ENCODE measurements around the gene SPATA6.
"Not testable (repeated sequence)": the region's sequence is repeated elsewhere in the genome, so short reads cannot be mapped to it uniquely, and the experiment has no call there.

SPATA6 gene

DNA sequence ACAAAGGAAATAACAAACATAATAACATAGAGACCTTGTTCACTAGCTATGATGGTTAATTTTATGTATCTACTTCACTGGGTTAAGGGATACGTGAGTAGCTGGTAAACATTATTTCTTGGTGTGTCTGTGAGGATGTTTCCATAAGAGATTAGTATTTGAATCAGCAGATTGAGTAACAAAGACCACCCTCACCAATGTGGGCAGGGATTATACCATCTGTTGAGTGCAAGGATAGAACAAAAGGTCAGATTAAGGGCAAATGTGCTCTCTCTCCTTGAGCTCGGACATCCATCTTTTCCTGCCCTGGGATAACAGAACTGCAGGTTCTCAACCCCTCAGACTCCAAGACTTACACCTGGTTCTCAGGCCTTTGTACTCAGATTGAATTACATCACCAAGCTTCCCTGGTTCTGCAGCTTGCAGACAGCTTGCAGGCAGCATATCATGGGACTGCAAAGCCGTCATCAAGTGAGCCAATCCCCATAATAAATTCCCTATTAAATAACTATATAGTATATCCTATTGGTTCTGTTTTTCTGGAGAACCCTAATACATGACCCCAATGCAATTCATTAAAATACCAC, 9.2 kb downstream of the SPATA6 start:
- no peak for DNase-seq (ENCODE audit: low read depth in 2 of 2, low spot score in 1 of 2)

DNA sequence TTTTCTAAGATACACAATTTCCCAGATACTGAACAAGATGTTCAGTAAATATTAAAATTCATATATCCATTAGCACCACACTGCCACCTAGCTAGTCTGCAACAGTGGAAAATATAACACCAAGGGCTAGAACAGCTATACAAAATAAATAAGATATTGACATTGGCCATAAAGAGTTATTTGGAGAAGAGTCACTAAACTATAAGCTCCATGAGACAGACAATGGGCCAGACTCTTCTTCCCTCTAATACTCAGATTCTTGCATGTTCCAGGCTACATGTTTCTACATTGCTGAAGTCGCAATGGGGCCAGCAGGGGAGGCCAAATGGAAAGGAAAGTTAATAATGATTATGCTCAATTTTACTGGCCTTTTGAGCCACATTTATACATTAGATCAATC, 21.5 kb downstream of the SPATA6 start:
- DNase-seq (ENCODE audit: low read depth in 2 of 2, low spot score in 1 of 2): no peak

DNA sequence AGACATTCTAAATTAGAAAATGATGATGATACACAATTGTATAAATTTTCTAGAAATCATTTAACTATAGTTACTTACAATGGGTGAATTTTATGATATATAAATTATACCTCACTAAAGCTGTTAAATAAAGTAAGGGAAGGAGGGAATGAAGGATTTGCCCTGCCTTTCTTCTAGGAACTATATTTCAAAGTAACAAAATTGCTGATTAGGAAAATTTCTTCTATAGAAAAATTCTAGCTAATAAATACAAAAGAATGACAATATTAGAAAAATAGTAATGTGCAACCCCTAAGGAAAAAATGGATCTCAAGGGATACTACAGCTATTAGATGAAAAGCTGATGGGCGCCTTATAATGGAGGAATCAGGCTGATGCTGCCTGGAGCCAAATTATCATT, 23.1 kb downstream of the SPATA6 start:
- no peak for DNase-seq (ENCODE audit: low read depth in 2 of 2, low spot score in 1 of 2)

DNA sequence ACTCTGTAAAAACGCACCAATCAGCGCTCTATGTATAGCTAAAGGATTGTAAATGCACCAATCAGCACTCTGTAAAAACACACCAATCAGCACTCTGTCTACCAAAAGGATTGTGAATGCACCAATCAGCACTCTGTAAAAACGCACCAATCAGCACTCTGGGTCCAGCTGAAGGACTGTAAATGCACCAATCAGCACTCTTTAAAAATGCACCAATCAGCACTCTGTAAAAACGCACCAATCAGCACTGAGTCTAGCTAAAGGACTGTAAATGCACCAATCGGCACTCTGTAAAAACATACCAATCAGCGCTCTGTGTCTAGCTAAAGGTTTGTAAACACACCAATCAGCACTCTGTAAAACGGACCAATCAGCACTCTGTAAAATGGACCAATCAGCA, 27.8 kb downstream of the SPATA6 start:
- not testable (repeated sequence) for DNase-seq (ENCODE audit: low read depth in 2 of 2, low spot score in 1 of 2)

DNA sequence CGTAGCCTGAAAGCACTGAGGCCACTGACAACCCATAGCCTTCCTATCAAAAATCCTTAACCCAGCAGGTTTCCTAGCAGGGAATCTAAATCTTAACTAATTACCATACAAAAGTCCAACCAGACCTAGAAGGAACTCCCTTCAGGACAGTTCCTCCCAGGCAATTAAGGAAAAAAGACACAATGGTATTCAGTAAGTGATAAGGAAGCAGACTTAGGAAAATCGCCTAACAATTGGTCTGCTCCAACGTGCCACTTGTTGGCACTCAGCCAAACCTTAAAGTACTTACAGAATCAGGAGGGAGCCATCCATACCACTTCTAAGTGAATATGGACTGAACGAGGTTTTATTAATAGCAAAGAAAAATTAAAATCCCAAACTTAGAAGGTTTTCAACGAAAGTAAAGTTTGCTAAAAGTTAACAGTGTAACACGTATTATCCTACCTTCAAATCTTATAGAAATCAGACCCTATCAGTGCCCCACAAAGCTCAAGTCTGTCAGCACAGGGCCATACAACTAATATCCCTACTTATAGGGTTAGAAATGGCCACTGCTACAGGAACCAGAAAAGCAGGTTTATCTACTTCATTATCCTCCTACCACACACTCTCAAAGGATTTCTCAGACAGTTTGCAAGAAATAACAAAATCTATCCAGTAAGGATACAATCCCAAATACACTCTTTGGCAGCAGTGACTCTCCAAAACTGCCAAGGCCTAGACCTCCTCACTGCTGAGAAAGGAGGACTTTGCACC, 29.0 kb downstream of the SPATA6 start:
- DNase-seq (ENCODE audit: low read depth in 2 of 2, low spot score in 1 of 2): no peak

DNA sequence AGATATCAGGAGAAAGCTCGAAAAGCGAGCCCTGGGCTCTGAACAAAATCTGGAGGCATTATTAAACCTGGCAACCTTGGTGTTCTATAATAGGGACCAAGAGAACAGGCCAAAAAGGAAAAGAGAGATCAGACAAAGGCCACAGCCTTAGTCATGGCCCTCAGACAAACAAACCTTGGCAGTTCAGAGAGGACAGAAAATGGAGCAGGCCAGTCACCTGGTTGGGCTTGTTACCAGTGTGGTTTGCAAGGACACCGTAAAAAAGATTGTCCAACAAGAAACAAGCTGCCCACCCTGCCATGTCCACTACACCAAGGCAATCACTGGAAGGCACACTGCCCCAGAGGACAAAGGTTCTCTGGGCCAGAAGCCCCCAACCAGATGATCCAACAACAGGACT, 31.2 kb downstream of the SPATA6 start:
- DNase-seq (ENCODE audit: low read depth in 2 of 2, low spot score in 1 of 2): not testable (repeated sequence)

- DNase-seq (ENCODE audit: low read depth in 2 of 2, low spot score in 1 of 2): no peak
Observed at GRCh38 chr1:48439380-48439779, 32.6 kb downstream of the SPATA6 start.

DNA sequence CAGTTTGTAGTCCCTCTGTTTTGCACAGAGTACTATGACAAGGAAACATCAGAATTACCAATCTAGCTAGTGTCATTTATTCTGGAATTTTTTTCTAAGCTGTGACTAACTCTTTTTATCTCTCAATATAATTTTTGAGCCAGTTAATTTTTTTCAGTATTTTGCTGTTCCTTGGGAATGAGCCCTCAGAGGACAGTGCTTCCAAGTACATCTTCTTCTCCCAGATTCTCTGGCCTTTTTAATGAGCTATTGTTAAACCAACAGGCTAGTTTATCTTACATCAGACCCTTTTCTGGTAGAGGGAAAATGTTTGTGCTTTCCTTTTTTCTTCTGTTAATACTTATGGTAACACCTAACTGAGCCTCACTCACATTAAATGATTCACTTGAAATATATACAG, 34.6 kb downstream of the SPATA6 start:
- not testable (repeated sequence) for DNase-seq (ENCODE audit: low read depth in 2 of 2, low spot score in 1 of 2)

DNA sequence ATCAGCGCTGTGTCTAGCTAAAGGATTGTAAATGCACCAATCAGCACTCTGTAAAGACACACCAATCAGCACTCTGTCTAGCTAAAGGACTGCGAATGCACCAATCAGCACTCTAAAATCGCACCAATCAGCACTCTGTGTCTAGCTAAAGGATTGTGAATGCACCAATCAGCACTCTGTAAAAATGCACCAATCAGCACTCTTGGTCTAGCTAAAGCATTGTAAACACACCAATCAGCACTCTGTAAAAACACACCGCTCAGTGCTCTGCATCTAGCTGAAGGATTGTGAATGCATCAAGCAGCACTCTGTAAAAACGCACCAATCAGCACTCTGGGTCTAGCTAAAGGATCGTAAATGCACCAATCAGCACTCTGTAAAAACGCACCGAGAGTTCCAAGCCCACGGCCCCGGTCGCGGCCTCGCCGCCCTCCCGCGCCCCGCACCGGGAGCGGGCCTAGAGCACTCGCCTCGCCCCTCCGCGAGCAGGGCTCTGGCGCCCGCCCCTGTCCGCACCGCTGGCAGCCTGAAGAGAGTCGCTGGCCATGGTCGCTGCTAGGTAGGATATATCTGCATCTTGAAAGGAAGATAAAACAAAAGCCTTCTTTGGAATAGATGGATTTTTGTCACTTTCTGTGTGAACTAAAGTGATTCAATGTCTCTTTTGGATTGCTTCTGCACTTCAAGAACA, 36.5 kb downstream of the SPATA6 start:
- not testable (repeated sequence) for DNase-seq (ENCODE audit: low read depth in 2 of 2, low spot score in 1 of 2)

DNA sequence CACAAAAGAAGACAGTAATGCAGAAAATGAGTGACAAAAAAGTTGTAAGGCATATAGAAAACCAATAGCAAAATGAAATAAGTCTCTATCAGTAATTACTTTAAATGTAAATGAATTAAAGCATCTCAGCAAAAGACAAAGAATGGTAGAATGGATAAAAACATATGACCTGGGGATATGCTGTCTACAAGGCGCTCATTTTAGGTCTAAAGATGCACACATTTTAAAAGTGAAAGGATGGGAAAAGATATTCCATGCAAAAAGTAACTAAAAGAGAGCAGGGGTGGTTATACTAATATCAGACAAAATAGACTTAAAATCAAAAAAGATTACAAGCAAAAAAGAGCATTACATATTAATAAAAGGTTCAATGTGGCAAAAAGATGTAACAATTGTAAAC, 41.2 kb downstream of the SPATA6 start:
- no peak for DNase-seq (ENCODE audit: low read depth in 2 of 2, low spot score in 1 of 2)

GRCh38 chr1:48422009-48422408, 50.0 kb downstream of the SPATA6 start:
- DNase-seq (ENCODE audit: low read depth in 2 of 2, low spot score in 1 of 2): no peak

DNA sequence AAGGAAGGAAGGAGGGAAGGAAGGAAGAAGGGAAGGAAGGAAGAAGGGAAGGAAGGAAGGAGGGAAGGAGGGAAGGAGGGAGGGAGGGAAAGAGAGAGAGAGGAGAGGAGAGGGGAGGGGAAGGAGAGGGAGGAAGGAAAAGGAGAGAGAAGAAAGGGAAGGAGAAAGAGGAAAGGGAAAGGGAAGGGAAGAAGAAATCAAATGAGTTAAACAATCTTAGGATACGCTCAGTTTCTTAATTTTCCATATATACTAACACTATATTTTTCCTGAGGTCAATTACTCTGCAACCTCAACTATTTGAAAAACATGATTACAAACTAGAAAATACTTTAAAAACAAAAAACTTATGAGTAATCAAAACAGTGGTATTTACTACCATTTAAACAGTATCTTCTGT, 53.3 kb downstream of the SPATA6 start:
- DNase-seq (ENCODE audit: low read depth in 2 of 2, low spot score in 1 of 2): no peak

DNA sequence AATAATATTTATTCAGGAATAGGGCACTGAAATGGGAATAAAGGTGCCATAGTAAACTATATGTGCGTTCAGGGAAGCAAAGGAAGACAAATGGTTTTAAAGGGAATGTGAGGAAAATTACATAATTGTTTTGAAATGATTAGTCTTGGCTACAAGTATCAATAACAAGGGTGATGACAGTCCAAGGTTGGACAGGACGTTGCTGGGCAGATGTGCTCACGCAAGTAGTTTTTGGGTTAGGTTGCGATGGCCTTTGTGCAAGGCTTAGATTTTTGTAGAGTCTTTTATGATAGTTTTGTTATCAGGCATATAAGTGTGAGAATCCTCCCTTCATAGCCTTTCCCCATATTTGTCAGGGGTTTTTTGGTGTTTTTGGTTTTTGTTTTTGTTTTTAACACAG, 57.0 kb downstream of the SPATA6 start:
- DNase-seq (ENCODE audit: low read depth in 2 of 2, low spot score in 1 of 2): no peak

DNA sequence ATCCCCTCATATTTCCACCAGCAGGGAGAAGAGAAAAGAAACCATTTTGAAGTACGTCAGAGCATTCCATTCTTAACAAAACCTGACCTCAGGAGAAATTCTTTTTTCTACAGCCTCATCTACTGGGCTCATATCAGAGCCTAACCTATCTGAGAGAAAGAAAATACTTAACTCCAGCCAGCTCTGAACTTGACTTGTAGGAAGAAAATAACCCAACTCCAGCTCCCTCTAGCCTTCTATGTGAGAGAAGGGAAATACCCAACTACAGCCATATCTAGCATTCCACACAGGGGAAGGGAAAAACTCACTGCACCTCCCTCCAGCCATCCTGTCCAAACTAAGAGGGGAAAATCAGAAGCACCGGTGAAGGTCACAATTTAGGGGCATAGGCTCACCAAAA, 57.7 kb downstream of the SPATA6 start:
- DNase-seq (ENCODE audit: low read depth in 2 of 2, low spot score in 1 of 2): no peak

GRCh38 chr1:48405940-48406339, 66.1 kb downstream of the SPATA6 start:
- DNase-seq (ENCODE audit: low read depth in 2 of 2, low spot score in 1 of 2): no peak

GRCh38 chr1:48405400-48405799, 66.6 kb downstream of the SPATA6 start:
- no peak for DNase-seq (ENCODE audit: low read depth in 2 of 2, low spot score in 1 of 2)

DNA sequence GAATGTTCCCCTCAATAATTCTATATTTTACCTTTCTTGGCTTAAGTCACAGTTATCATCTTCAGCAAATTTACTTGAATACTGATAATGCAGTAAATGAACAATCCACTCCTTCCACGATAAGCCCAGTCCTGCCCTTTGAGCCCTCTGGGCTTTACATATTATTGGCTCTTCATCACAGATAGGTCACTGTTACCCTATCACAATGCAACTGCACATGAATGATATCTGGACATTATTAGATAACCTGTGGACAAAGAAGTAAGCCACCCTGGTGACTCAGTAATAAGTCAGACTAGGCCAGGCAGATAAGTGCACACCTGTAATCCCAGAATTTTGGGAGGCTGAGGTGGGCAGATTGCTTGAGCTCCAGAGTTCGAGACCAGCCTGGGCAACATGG, 69.4 kb downstream of the SPATA6 start:
- DNase-seq (ENCODE audit: low read depth in 2 of 2, low spot score in 1 of 2): no peak

- DNase-seq (ENCODE audit: low read depth in 2 of 2, low spot score in 1 of 2): no peak
Observed at GRCh38 chr1:48396208-48396607, 75.8 kb downstream of the SPATA6 start.

DNA sequence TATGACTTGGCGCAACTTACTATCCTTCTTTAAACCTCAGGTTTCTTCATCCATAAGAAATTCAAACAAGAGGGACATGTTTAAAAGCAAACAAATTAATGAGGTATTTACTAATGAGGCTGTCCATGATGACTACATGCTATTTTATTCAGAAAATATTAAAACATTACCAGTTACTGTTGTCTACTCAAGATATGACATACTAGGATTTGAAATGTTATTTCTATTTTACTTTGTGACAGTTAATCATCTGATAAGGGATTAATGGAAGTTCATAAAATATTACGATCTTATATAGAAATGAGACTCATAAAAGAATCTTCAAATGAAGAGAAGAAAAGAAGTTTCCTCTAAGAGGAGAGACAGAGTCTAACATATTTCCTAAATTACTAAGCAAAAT, 80.1 kb downstream of the SPATA6 start:
- no peak for DNase-seq (ENCODE audit: low read depth in 2 of 2, low spot score in 1 of 2)

- DNase-seq (ENCODE audit: low read depth in 2 of 2, low spot score in 1 of 2): no peak
Observed at GRCh38 chr1:48387409-48387808, 84.6 kb downstream of the SPATA6 start.

GRCh38 chr1:48374785-48375184, 97.2 kb downstream of the SPATA6 start:
- no peak for DNase-seq (ENCODE audit: low read depth in 2 of 2, low spot score in 1 of 2)

GRCh38 chr1:48371598-48371997, 100.4 kb downstream of the SPATA6 start:
- no peak for DNase-seq (ENCODE audit: low read depth in 2 of 2, low spot score in 1 of 2)

Data from stimulated activated CD8-positive, alpha-beta memory T cell treated with anti-CD3 and anti-CD28 coated beads, Interleukin-4, amount 100 ng/mL, for 4 hours (primary cell).